Endothelial cell of hepatic sinusoid (primary cell): ENCODE data around the gene CACTIN.

Source experiments
- in situ Hi-C: cut with HindIII; loops from 2 replicates; pipeline ENCODE4 v1.10.0; 2017; ENCODE audit warnings: low sequenced_read_pairs

CACTIN gene

DNA sequence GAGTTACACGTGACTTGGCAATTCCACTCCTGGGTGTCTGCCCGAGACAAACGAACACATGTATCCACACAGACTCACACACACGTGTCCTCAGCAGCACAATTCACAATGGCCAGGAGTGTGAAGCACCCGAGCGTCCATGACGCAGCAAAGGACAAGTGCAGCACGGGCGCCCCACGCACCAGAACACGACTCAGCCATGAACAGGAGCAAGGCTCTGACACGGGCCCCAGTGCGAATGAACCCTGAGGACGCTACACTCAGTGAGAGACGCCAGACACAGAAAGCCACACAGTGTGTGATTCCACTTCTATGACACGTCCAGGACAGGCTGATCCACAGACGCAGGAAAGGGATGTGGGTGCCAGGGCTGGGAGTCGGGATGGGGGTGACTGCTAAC is 37.2 kb upstream of the CACTIN start:
- in situ Hi-C loops, result no loop called here

DNA sequence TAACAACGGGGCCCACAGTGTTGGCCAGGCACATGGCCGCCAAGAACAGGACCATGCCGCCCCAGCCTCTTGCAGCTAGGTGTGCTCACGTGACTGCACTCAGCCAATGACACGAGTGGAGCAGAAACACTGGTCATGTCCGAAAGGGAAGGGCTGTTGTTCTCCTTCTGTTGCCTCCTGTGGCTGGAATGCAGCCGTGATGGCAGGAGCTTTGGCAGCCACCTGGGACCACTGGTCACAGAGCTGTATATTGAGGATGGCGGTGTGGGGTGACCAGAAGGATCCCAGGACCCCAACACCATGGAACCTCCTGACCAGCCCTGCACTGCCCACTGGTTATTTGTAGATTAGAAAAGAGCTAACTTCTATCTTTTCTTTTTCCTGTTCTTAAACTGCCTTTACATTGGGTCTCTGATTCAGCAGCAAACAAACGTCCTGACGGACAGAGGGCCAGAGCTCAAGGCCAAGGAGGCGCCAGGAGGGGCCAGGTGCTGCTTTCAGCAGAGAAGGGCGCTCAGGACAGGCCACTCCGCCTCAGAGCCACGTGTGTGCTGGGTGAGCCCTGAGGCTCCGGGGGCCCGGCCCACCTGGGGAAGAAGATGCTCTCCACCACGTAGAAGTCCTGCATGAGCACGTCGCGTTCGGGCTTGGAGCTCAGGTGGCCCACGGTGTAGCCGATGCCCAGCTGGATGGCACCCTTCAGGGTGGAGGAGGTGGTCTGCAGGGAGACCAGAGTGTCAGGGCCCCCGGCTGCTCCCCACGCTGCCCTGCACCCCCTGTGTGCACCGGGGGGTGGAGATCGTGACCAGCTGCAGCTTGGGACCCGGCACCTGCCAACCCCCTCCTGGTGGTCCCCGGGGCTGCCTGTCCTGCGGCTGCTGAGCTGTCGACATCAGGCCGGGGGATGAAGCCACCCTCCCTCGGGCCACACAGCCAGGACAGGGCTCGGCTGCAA is 35.0 kb upstream of the CACTIN start:
- in situ Hi-C loops, result no loop called here

DNA sequence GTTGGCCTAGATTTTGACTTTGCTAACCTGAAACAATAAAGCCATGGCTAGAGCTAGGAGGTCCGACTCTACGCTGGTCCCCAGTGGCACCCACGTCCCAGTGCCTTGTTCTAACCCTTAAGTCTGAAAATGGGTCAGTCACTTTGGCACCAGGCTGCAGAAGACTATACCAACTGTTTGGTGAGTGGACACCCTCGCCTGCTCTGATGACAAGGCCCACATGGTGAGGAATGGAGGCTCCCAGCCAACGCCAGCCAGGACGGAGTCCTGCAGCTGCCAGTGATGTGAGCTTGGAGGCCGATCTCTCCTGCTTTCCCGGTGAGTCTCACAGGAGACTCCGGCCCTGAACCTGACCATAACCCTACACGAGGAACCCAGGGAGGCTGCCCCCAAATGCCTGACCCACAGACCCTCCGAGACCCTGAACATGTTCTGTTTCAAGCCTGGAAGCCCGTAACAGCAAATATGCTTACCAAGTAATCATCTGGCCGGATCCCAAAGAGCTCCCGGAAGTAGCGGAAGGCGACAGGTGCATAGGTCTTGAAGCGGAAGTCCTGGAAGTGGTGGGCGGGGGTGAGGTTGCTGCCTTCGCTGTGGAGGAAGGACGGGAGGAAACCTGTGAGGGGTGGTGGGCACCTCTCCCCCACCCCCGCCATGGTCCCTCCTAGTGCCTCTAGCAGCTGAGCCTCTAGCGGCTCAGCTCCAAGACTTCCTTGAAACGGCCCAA is 34.1 kb upstream of the CACTIN start:
- in situ Hi-C loops, result no loop called here

DNA sequence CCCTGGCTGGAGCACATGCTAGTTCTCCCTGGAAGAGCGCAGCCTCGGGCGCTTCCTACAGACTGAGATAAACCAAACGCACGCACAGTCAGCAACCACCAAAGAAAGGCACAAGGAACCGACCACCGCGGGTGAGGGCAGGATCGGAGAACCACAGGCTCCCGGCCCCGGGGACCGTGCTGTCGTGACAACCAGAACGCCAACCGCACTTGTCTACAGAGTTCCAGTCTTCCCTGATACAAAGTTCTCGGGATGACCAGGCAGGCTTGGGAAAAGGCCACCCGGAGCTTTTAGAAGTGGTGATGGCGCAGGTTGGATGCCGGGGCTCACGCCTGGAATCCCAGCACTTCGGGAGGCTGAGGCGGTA is 33.1 kb upstream of the CACTIN start:
- in situ Hi-C loops, result no loop called here

DNA sequence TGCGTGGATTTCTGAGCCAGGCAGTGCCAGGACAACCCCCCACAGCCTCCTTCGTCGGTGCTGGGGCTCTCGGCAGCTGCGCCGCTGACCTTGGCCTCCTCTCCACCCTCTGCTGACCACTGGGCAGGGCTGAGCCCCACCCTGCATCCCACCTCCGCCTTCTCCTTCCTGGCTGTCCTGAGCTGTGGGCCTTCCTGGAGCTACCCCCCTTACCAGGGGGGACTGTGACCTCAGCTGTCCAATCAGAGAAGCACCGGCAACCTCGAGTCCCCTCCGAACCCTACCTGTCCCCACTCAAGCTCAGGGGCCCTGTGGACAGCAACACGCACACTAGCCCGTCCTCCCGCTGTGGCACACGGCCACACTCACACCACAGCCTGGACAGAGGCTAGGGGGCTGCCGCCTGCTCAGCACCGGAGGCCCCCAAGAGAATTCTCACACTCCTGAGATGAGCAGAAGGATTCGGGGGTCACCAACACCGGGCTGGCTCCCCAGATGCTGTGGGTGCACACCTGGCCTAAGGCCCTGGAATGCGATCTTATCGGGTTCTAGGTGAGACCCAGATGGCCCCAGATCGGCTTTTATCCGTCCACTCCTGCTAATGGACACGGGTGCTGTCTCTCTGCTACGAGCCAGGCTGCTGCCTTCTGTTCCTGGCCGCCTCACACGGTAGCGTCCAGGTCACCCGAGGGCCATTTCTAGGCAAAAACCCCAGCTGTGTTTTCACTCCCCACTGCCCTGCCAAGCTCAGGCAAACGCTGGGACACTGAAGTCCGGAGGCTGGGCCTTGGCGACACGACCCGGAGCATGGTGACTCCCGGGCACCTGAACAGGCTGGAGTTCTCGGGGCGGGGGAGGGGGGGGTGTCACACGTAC is 32.5 kb upstream of the CACTIN start:
- in situ Hi-C loops, result no loop called here

DNA sequence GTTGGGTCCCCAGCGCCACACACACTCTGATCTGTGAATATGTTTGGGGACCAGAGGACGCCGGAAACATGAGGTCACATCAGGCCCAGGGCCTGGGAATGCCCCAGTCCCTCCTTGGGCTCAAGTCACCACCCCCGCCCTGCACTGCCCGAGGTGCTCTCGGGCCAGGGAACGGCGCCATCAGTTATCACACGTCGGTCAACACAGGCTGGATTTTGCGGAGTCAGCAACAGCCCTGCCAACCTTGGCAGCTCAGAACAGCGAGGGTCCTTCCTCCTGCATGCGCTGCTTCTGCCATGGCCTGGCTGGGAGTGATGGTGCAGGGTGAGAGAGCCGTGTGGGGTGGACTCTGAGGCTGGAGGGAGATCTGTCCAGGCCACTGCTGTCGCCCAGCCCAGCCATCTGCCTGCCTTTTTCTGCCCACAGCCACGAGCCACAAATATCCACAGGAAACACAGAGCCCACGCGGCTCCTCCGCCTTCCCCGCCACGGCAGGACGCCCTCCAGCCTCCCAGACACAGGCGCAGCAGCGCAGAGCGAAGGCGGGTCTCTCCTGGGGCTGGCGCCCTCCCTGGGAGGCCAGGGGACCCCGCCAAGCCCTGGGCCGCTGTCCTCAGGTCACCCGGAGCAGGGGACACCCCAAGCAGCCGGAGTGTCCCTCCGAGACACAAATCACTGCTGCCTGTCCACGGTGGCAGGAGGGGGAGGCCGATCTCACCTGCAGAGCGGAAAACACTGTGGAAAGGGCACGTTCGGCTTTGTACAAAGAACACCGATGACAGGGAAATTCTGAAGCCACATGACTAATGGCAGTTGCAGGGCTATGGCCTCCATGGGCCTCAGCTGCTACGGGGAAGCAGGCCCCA is 31.6 kb upstream of the CACTIN start:
- in situ Hi-C loops, result no loop called here

DNA sequence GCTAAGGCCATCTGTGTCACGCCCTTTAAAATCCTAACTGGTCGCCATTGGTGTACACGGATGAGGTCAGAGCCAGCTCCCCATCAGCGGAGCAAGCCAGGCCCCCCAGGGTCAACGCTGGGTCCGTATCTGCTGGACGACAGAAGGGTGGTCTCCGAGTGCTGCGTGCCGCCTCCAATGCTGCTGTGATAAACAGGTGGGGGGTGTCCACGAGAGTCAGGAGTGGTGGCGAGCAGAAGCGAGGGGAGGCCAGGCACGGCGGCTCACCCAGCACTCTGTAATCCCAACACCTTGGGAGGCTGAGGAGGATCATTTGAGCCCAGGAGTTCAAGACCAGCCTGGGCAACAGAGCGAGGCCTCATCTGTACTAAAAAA is 30.8 kb upstream of the CACTIN start:
- in situ Hi-C loops, result no loop called here

DNA sequence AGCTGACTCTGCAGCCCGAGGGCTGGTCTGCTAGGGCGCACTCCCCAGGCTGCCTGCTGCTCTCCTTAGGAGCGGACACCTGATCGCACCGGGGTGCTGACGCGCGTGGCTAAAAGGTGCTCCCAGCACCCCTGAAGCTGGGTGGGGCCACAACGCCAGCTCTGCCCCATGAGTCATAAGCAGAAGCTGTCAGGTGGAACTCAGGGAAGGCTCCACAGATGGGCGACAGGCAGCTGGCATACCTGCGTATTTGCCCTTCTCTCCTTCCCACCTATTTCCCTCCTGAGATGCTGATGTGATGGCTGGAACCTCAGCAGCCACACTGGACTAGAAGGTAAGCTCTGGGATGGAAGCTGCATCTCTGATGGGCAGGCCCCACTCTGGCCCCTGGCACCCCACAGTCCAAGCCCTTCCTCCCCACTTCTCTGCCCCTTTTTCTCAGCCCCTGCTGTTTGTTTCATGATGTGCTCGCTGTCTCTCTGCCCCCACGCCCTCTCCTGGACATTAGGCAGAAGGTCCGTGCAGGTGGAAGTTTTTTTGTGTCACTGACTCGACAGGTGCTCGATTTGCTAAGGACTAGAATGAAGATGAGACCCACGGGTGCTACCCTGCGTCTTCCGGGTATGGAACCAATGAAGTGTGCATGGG is 30.3 kb upstream of the CACTIN start:
- in situ Hi-C loops, result no loop called here

DNA sequence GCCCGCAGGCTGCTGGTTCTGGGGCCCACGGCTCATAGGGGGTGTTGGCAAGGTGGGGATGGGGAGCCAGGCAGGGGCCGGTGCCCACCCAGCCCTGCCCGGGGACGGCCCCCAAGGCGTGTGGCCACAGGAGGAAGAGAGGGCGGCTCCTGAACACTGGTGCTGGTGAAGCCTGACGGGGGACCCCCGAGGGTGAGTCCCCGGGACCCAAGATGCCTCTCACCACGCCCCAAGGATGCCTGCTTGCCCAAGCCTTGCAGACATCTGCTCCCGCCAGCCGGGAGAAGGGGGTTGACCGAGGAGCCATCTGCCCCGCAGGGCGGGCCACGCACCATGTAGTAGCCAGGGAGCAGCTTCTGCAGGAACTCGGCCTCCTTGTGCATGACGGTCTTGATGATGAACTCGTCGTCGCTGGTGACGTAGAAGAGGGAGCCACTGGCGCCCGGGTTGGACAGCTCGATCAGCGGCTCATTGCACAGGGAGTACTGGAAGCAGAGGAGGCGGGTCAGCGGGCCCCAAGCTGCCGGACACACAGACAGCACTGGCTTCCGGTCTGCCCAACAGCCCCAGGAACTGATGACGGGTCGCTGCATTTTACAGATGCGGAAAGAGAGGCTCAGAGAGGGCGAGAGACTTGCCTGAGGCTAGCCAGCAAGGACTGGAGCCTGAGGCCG is 29.6 kb upstream of the CACTIN start:
- in situ Hi-C loops, result no loop called here

DNA sequence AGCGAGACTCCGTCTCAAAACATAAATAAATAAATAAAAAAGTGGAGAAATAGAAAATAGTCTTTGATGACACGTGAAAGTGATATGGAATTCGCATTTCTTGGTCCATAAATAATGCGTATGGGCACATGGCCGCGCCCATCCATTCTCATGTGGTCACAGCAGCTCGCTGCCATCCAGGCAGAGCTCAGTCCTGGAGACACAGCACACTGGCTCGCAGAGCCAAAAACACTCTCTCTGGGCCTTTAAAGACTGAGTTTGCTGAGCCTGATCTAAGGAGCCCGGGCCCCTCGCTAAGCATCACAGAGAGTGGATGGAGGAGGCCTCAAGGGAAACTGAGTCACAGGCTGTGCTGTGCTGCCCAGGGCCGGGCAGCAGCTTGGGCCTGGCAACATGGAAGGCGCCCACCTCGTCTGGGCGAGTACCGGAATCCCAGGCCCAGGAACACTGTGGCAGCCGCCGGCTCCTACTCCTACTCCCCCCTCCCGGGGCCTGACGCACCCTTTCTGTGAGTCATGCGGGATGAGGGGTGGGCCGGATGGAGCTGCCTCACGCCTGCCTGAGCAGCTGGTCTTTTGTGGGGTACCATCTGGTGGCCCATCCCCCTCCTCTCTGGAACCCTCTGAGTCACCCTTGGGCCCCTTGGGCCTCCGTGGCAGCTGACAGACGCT is 28.9 kb upstream of the CACTIN start:
- in situ Hi-C loops, result no loop called here

DNA sequence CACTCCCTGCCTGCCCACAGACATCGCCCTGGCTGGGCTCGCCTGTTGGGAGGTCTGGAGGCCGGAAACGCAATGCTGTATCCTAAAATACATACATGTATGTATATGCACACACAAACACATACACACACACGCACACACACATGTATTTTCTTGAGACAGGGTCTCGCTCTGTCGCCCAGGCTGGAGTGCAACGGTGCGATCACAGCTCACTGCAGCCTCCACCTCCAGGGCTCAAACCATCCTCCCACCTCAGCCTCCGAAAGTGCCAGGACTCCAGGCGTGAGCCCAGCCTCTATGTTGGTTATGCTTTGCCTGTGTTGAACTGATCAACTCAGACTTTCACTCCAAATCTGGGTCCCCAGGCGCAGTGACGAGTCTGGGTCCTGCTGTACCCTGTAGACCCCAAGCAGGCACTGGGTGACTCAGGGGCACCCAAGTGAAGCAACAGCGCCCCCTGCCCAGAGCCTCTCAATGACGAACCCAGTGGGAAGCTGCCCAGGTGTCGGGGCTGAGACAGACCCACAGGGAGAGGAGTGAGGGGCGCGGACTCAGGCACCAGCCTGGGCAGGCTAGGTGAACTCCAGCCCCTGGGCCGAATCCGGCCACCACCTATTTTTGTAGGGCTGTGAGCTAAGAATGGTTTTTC is 27.4 kb upstream of the CACTIN start:
- in situ Hi-C loops, result loop anchor here (5.0 kb wide), 2 partner anchors 68 to 77 kb away; no protein-coding TSS in a partner anchor

DNA sequence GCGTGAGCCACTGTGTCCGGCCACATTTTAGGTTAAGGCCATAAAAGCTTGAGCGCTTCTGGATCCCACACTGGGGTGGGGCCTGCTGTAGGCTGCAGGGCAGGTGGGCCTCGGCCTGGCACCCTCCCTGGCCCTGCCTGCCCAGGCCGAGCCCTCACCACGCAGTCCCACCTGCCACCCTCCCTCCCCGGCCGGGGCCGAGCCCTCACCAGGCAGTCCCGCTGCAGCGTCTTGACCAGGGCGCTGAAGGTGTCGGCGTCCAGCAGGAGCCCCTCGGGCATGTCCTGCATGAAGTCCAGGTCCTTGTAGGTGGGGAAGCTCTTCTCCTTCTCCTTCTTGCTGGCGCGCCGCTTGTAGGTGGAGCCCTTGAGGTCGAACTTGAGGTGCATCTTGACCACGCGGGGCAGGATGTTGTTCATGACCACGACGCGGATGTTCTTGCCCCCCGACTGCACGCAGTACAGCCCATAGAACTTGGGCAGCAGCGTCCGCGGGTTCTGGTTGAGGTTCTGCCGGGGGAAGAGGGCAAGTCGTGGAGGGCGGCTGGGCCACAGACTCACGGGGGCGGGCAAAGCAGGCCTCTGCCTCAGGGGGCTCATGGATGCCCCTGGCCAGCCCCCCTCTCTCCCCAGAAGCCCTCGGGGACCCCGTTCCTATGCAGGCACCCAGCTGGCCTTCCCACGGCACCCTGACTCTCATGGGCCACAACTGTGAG is 26.6 kb upstream of the CACTIN start:
- in situ Hi-C loops, result loop anchor here (5.0 kb wide), 2 partner anchors 69 to 76 kb away; no protein-coding TSS in a partner anchor

DNA sequence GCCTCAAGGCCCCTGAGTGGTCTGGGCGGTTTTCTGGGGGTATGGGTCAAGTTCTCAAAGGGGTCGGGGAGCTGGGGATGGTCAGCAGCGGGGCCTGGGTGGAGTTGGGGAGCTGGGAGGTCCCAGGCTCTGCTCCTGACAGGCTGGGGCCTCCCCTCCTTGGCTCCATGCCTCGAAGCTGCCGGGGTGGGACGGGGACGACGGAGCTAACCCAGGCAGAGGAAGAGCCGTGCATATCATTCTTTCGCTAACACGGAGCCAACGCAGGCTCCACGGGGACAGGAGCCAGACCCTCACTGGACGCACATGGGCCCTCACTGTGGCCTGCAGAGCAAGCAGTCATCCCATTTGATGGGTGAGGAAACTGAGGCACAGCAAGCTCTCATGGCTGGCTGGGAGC is 25.8 kb upstream of the CACTIN start:
- in situ Hi-C loops, result loop anchor here (5.0 kb wide), 2 partner anchors 70 to 75 kb away; no protein-coding TSS in a partner anchor

DNA sequence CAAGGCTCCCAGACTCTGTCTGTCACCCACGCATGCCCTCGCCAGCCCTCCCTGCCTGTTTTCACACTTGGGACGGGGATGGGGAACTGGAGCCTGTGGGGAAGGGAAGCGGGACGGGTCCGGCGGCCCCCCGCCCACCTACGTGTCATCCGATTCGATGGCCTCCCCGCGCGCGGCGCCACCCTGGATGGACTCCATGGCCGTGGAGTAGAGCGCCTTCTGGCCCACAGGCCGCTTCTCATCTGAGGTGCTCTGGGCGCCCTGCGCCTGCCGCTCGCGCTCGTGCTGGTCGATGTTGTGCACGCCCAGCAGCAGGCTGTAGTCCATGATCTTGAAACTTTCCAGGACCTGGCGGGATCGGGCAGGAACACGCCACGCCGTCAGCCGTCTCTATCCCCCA is 25.1 kb upstream of the CACTIN start:
- in situ Hi-C loops, result loop anchor here (5.0 kb wide), 2 partner anchors 71 to 74 kb away; no protein-coding TSS in a partner anchor

DNA sequence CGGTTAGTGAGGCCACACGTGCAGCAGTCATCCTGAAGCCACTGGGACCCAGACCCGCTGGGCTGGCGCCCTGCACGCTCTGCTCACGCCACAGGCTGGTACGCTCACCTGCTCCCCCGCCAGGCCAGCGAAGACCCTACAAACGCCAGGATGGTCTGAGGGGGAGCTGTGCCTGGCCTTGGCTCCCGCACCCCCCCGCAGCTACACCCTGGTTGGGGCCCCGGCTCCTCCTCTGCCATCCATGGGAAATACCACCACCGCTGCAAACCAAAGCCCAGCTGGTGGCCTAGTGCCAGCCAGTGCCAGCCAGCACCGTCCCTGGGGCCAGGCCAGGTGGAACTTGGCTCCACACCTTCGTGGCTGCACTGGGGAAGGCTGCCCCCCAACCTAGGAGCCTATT is 23.3 kb upstream of the CACTIN start:
- in situ Hi-C loops, result loop anchor here (5.0 kb wide), 2 partner anchors 72 to 73 kb away; no protein-coding TSS in a partner anchor

DNA sequence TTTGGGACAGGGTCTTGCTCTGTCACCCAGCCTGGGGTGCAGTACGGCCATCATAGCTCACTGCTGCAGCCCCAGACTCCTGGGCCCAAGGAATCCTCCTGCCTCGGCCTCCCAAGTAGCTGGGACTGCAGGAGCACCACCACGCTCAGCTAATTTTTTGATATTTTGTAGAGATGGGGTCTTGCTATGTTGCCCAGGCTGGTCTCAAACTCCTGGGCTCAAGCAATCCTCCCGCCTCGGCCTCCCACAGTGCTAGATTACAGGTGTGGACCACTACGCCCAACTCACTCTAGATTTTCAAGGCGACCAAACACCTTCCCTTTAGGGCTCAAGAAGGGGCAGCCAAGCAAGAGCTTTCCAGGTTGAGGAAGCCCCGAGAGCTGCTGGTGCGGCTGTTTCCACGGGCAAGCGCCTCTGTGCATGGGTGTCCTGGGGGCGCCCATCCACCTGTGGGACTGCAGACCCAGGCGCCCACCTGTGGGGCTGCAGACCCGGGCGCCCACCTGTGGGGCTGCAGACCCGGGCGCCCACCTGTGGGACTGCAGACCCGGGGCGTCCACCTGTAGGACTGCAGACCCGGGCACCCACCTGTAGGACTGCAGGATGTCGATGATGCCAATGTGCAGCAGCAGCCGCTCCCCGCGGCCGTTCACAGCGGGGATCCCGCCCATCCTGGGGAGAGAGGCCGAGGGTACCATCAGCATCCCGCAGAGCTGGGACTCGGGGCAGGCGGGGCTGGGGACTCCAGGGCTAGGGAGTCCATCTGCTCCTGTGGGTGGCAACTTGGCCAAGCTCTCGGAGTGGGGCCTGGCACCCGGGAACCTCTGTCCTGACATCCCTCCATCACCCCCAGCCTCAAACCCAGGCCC is 21.7 kb upstream of the CACTIN start:
- in situ Hi-C loops, result no loop called here
